ENCODE measurements around the gene RNF208.
"Not testable (repeated sequence)": the region's sequence is repeated elsewhere in the genome, so short reads cannot be mapped to it uniquely, and the experiment has no call there.

The RNF208 gene

GRCh38 chr9:137240318-137240840 is 18.3 kb upstream of the RNF208 start:
- DNase-seq (ENCODE audit: low spot score): no peak

- not testable (repeated sequence) for DNase-seq (ENCODE audit: low spot score)
Observed at GRCh38 chr9:137239541-137240200, 17.6 kb upstream of the RNF208 start.

GRCh38 chr9:137237759-137238726 is 16.0 kb upstream of the RNF208 start:
- DNase-seq (ENCODE audit: low spot score): no peak

- no peak for DNase-seq (ENCODE audit: low spot score)
Observed at GRCh38 chr9:137236936-137237421, 14.9 kb upstream of the RNF208 start.

- DNase-seq (ENCODE audit: low spot score): peak; percentile 99
Observed at GRCh38 chr9:137236238-137236935, 14.3 kb upstream of the RNF208 start.

GRCh38 chr9:137235424-137236237 is 13.6 kb upstream of the RNF208 start:
- peak; percentile 68 for DNase-seq (ENCODE audit: low spot score)

- DNase-seq (ENCODE audit: low spot score): no peak
Observed at GRCh38 chr9:137234758-137235423, 12.9 kb upstream of the RNF208 start.

- DNase-seq (ENCODE audit: low spot score): no peak
Observed at GRCh38 chr9:137234055-137234697, 12.1 kb upstream of the RNF208 start.

- no peak for DNase-seq (ENCODE audit: low spot score)
Observed at GRCh38 chr9:137233143-137233980, 11.3 kb upstream of the RNF208 start.

- no peak for DNase-seq (ENCODE audit: low spot score)
Observed at GRCh38 chr9:137232510-137232909, 10.5 kb upstream of the RNF208 start.

- no peak for DNase-seq (ENCODE audit: low spot score)
Observed at GRCh38 chr9:137232101-137232500, 10.1 kb upstream of the RNF208 start.

- DNase-seq (ENCODE audit: low spot score): no peak
Observed at GRCh38 chr9:137231372-137232039, 9.5 kb upstream of the RNF208 start.

- DNase-seq (ENCODE audit: low spot score): no peak
Observed at GRCh38 chr9:137230705-137231371, 8.8 kb upstream of the RNF208 start, which contains the start of gene SLC34A3. Gene SLC34A3, plus strand, starts transcription at chr9:137230901. Its CDS starts 802 bp downstream, at chr9:137231703.

GRCh38 chr9:137229903-137230704 is 8.1 kb upstream of the RNF208 start:
- DNase-seq (ENCODE audit: low spot score): no peak

GRCh38 chr9:137228968-137229896 is 7.2 kb upstream of the RNF208 start:
- DNase-seq (ENCODE audit: low spot score): no peak

- DNase-seq (ENCODE audit: low spot score): no peak
Observed at GRCh38 chr9:137228506-137228967, 6.5 kb upstream of the RNF208 start.

Data from HuH-7 (cell line).